Endodermal cell (in vitro differentiated cells): ENCODE results near the gene SLC25A41. TPM values are rescaled to one million over a fixed set of nuclear protein-coding genes. Genes with fewer than 3 reads are reported as not detected.
A peak's percentile ranks its signal among the peaks of the same experiment; 100 is the strongest.

Experiments
- DNase-seq: peaks from one replicate; pipeline ENCODE4 v3.0.0-alpha.2; 2017
- H3K27ac ChIP-seq: 2 replicates; pipeline ENCODE4 v1.5.1; 2013; ENCODE audit warnings: mild to moderate bottlenecking, low read depth, low read length, moderate library complexity
- H3K27me3 ChIP-seq: 2 replicates; pipeline ENCODE4 v1.6.1; 2013; ENCODE audit warnings: mild to moderate bottlenecking, low read length, moderate library complexity; ENCODE audit not compliant: insufficient read depth, control insufficient read depth, poor library complexity, severe bottlenecking
- H3K36me3 ChIP-seq: 2 replicates; pipeline ENCODE4 v1.7.0; 2013; ENCODE audit warnings: mild to moderate bottlenecking, low read length, moderate library complexity; ENCODE audit not compliant: control insufficient read depth, insufficient read depth
- H3K4me1 ChIP-seq: one replicate; pipeline ENCODE4 v1.7.0; 2013; ENCODE audit warnings: low read length; ENCODE audit not compliant: control insufficient read depth, insufficient read depth
- H3K4me3 ChIP-seq: 2 replicates; pipeline ENCODE4 v1.5.1; 2013; ENCODE audit warnings: mild to moderate bottlenecking, low read length, moderate library complexity
- H3K9ac ChIP-seq: 2 replicates; pipeline ENCODE4 v1.6.1; 2013; ENCODE audit warnings: mild to moderate bottlenecking, low read length, moderate library complexity; ENCODE audit not compliant: poor library complexity, severe bottlenecking; ENCODE audit errors: extremely low read depth
- H3K9me3 ChIP-seq: 2 replicates; pipeline ENCODE4 v1.6.1; 2013; ENCODE audit warnings: mild to moderate bottlenecking, low read length, moderate library complexity; ENCODE audit not compliant: control insufficient read depth
- H3K27ac Mint-ChIP-seq: 2 replicates; pipeline ENCODE4 v1.8.0; 2020; ENCODE audit warnings: mixed read lengths
- H3K27me3 Mint-ChIP-seq: 2 replicates; pipeline ENCODE4 v1.8.0; 2021; ENCODE audit warnings: mild to moderate bottlenecking, mixed read lengths; ENCODE audit not compliant: insufficient read depth
- H3K36me3 Mint-ChIP-seq: 2 replicates; pipeline ENCODE4 v1.8.0; 2020; ENCODE audit warnings: low read depth, mixed read lengths
- H3K4me1 Mint-ChIP-seq: 2 replicates; pipeline ENCODE4 v1.8.0; 2020; ENCODE audit warnings: mixed read lengths
- H3K4me3 Mint-ChIP-seq: 2 replicates; pipeline ENCODE4 v1.8.0; 2020; ENCODE audit warnings: mild to moderate bottlenecking, moderate library complexity, mixed read lengths
- H3K9me3 Mint-ChIP-seq: 2 replicates; pipeline ENCODE4 v1.8.0; 2020; ENCODE audit warnings: mild to moderate bottlenecking, mixed read lengths
- CTCF ChIP-seq: fragments of 200-600 bp; sonication (generic); conservative IDR thresholded peaks from 2 replicates; pipeline ENCODE4 v1.5.0; 2021; ENCODE audit warnings: antibody characterized with exemption, mild to moderate bottlenecking
- WGBS, 2 experiments: methylation state at CpG; one replicate each; pipeline versions ENCODE4 v1.1.5 to v1.1.7; 2013; ENCODE audit warnings: missing lambda C conversion rate in 2 of 2, mixed read lengths in 1 of 2; ENCODE audit not compliant: insufficient coverage in 1 of 2, insufficient read length in 1 of 2; 5-methylcytosine and 5-hydroxymethylcytosine counted together
- total RNA-seq, 2 donors: library from RNA; stranded (reverse); fragmentation: NEBNext Ultra II Directional in 1 of 2; extraction: Animal tissue kit (Norgen Biotek cat#: 25700) in 1 of 2; gene quantifications; 2 replicates in 1 of 2; 3 replicates in 1 of 2; pipeline ENCODE4 v1.2.1, GENCODE V29; 2021

The SLC25A41 gene
- total RNA-seq, 2 donors from 2014 or later = 0.46 TPM; not detected in 1

- Mint-ChIP-seq H3K9me3 (no peaks in the 10 kb centered on the region), H3K27ac (peak overlapping the region; percentile 96), H3K36me3 (peaks cover 20% of the 10 kb centered on the region), H3K4me3 (peak overlapping the region; percentile 95), H3K4me1 (peaks cover 12% of the 10 kb centered on the region), H3K27me3 (no peaks in the 10 kb centered on the region)
- Histone ChIP-seq H3K4me3 (peak overlapping the region; percentile 99), H3K27me3 (no peaks in the 10 kb centered on the region), H3K4me1 (no peaks in the 10 kb centered on the region), H3K9me3 (no peaks in the 10 kb centered on the region), H3K9ac (peak overlapping the region; percentile 90), H3K36me3 (peaks cover 32% of the 10 kb centered on the region), H3K27ac (peak overlapping the region; percentile 93)
- TF ChIP-seq CTCF = no peak
- no peak for DNase-seq
- 9 to 20% methylated on average over 8 to 30 of the region's 30 CpGs for WGBS, 2 experiments
Observed at GRCh38 chr19:6392221-6393073, 41.1 kb downstream of the SLC25A41 start.

GRCh38 chr19:6387372-6387771 is 46.2 kb downstream of the SLC25A41 start:
- no peak for TF ChIP-seq CTCF
- Histone ChIP-seq H3K4me3 (no peak overlapping the region), H3K36me3 (peaks cover 69% of the 10 kb centered on the region), H3K27me3 (no peaks in the 10 kb centered on the region), H3K9me3 (no peaks in the 10 kb centered on the region), H3K4me1 (no peaks in the 10 kb centered on the region), H3K9ac (no peak overlapping the region), H3K27ac (no peak overlapping the region)
- Mint-ChIP-seq H3K27me3 (no peaks in the 10 kb centered on the region), H3K9me3 (peaks cover 3% of the 10 kb centered on the region), H3K4me3 (no peak overlapping the region), H3K4me1 (peaks cover 7% of the 10 kb centered on the region), H3K27ac (no peak overlapping the region), H3K36me3 (peaks cover 58% of the 10 kb centered on the region)
- no peak for DNase-seq
- 94 to 95% methylated on average over 11 to 19 of the region's 19 CpGs for WGBS, 2 experiments

GRCh38 chr19:6384381-6384780 is 49.2 kb downstream of the SLC25A41 start:
- Mint-ChIP-seq H3K27me3 (no peaks in the 10 kb centered on the region), H3K27ac (no peak overlapping the region), H3K9me3 (peaks cover 13% of the 10 kb centered on the region), H3K4me1 (no peaks in the 10 kb centered on the region), H3K36me3 (peaks cover 76% of the 10 kb centered on the region), H3K4me3 (no peak overlapping the region)
- no peak overlapping the region for H3K27ac ChIP-seq
- 84 to 95% methylated on average over 2 to 4 of the region's 4 CpGs for WGBS, 2 experiments
- no peaks in the 10 kb centered on the region for H3K27me3 ChIP-seq
- H3K4me1 ChIP-seq = no peaks in the 10 kb centered on the region
- H3K36me3 ChIP-seq = peaks cover 79% of the 10 kb centered on the region
- no peak overlapping the region for H3K4me3 ChIP-seq
- no peak for DNase-seq
- peaks cover 11% of the 10 kb centered on the region for H3K9me3 ChIP-seq
- H3K9ac ChIP-seq = no peak overlapping the region
- TF ChIP-seq CTCF = no peak
